ENCODE measurements around the gene LIPT2. TPM values are rescaled to one million over a fixed set of nuclear protein-coding genes. Genes with fewer than 3 reads are reported as not detected.
A peak's percentile ranks its signal among the peaks of the same experiment; 100 is the strongest.

The LIPT2 gene
- polyA plus RNA-seq, 3 donors, result 8.6 to 10.9 (median 10.2) TPM

GRCh38 chr11:74468521-74468920, 25.0 kb downstream of the LIPT2 start:
- no peak for DNase-seq

GRCh38 chr11:74468058-74468457, 25.5 kb downstream of the LIPT2 start:
- DNase-seq, result no peak

- DNase-seq, result peak; percentile 51
Observed at GRCh38 chr11:74466916-74467885, 26.3 kb downstream of the LIPT2 start, which contains the start of gene KCNE3. Gene KCNE3 (minus strand): TSS chr11:74467549. CDS start chr11:74457563, 9,986 bp downstream.

- no peak for DNase-seq
Observed at GRCh38 chr11:74465291-74465708, 28.2 kb downstream of the LIPT2 start.

GRCh38 chr11:74464746-74465145, 28.8 kb downstream of the LIPT2 start:
- DNase-seq, result no peak

GRCh38 chr11:74463216-74463615, 30.3 kb downstream of the LIPT2 start:
- no peak for DNase-seq

GRCh38 chr11:74462631-74463030, 30.9 kb downstream of the LIPT2 start:
- no peak for DNase-seq

- no peak for DNase-seq
Observed at GRCh38 chr11:74462009-74462408, 31.5 kb downstream of the LIPT2 start.

- no peak for DNase-seq
Observed at GRCh38 chr11:74460481-74461154, 32.9 kb downstream of the LIPT2 start.

GRCh38 chr11:74460065-74460464, 33.5 kb downstream of the LIPT2 start:
- no peak for DNase-seq

- no peak for DNase-seq
Observed at GRCh38 chr11:74459584-74459983, 33.9 kb downstream of the LIPT2 start.

GRCh38 chr11:74457356-74457755, 36.2 kb downstream of the LIPT2 start:
- DNase-seq, result no peak

GRCh38 chr11:74453373-74453975, 40.0 kb downstream of the LIPT2 start:
- peak; percentile 46 for DNase-seq

GRCh38 chr11:74452366-74452765, 41.2 kb downstream of the LIPT2 start:
- DNase-seq, result no peak

- DNase-seq, result no peak
Observed at GRCh38 chr11:74450318-74450717, 43.2 kb downstream of the LIPT2 start.

GRCh38 chr11:74449369-74449931, 44.1 kb downstream of the LIPT2 start:
- DNase-seq, result peak; percentile 75

GRCh38 chr11:74447720-74448119, 45.8 kb downstream of the LIPT2 start:
- DNase-seq, result no peak

GRCh38 chr11:74446532-74446938, 47.0 kb downstream of the LIPT2 start:
- DNase-seq, result no peak

- DNase-seq, result no peak
Observed at GRCh38 chr11:74444173-74444826, 49.2 kb downstream of the LIPT2 start.

GRCh38 chr11:74443071-74443864, 50.3 kb downstream of the LIPT2 start:
- DNase-seq, result no peak

- DNase-seq, result no peak
Observed at GRCh38 chr11:74442636-74443035, 50.9 kb downstream of the LIPT2 start.

Data from renal pelvis (tissue), 4 donors.